ENCODE results near the gene MBNL1. TPM values are rescaled to one million over a fixed set of nuclear protein-coding genes. Genes with fewer than 3 reads are reported as not detected.

Gene MBNL1
- total RNA-seq, 2 donors from 2014 or later, result 1.3 to 4.9 TPM

GRCh38 chr3:152452318-152452717 is 183.6 kb downstream of the MBNL1 start:
- H3K9me3 ChIP-seq (ENCODE audit: control insufficient read depth, low read length), result no peaks in the 10 kb centered on the region
- H3K4me1 Mint-ChIP-seq, result no peaks in the 10 kb centered on the region
- no peak overlapping the region for H3K4me3 Mint-ChIP-seq
- no peaks in the 10 kb centered on the region for H3K36me3 ChIP-seq (ENCODE audit: control insufficient read depth, insufficient read depth, low read length)
- no peaks in the 10 kb centered on the region for H3K27me3 ChIP-seq (ENCODE audit: control insufficient read depth, insufficient read depth, low read length, poor library complexity, severe bottlenecking)
- WGBS, 2 experiments (ENCODE audit: insufficient coverage in 1 of 2, insufficient read length in 1 of 2), result 95 to 100% methylated on average over 1 of the region's 1 CpG
- DNase-seq, result no peak
- H3K4me1 ChIP-seq (ENCODE audit: control insufficient read depth, insufficient read depth, low read length), result no peaks in the 10 kb centered on the region
- no peak overlapping the region for H3K27ac ChIP-seq (ENCODE audit: low read depth, low read length)
- H3K9ac ChIP-seq (ENCODE audit: extremely low read depth, low read length, poor library complexity, severe bottlenecking), result no peak overlapping the region
- no peaks in the 10 kb centered on the region for H3K36me3 Mint-ChIP-seq (ENCODE audit: low read depth)
- H3K27ac Mint-ChIP-seq, result no peak overlapping the region
- no peaks in the 10 kb centered on the region for H3K27me3 Mint-ChIP-seq (ENCODE audit: insufficient read depth)
- no peak overlapping the region for H3K4me3 ChIP-seq (ENCODE audit: low read length)
- H3K9me3 Mint-ChIP-seq, result no peaks in the 10 kb centered on the region
- no peak for TF ChIP-seq CTCF (conservative IDR thresholded peaks at IDR 0.05)

- no peak overlapping the region for H3K4me3 Mint-ChIP-seq
- no peak for DNase-seq
- no peaks in the 10 kb centered on the region for H3K9me3 Mint-ChIP-seq
- no peaks in the 10 kb centered on the region for H3K36me3 ChIP-seq (ENCODE audit: control insufficient read depth, insufficient read depth, low read length)
- H3K27ac Mint-ChIP-seq, result no peak overlapping the region
- H3K4me1 ChIP-seq (ENCODE audit: control insufficient read depth, insufficient read depth, low read length), result no peaks in the 10 kb centered on the region
- no peak overlapping the region for H3K27ac ChIP-seq (ENCODE audit: low read depth, low read length)
- no peak overlapping the region for H3K4me3 ChIP-seq (ENCODE audit: low read length)
- H3K36me3 Mint-ChIP-seq (ENCODE audit: low read depth), result no peaks in the 10 kb centered on the region
- no peaks in the 10 kb centered on the region for H3K9me3 ChIP-seq (ENCODE audit: control insufficient read depth, low read length)
- no peaks in the 10 kb centered on the region for H3K4me1 Mint-ChIP-seq
- no peaks in the 10 kb centered on the region for H3K27me3 Mint-ChIP-seq (ENCODE audit: insufficient read depth)
- no peak for TF ChIP-seq CTCF (conservative IDR thresholded peaks at IDR 0.05)
- no peak overlapping the region for H3K9ac ChIP-seq (ENCODE audit: extremely low read depth, low read length, poor library complexity, severe bottlenecking)
- H3K27me3 ChIP-seq (ENCODE audit: control insufficient read depth, insufficient read depth, low read length, poor library complexity, severe bottlenecking), result no peaks in the 10 kb centered on the region
- WGBS, 2 experiments (ENCODE audit: insufficient coverage in 1 of 2, insufficient read length in 1 of 2), result 75 to 96% methylated on average over 3 to 6 of the region's 6 CpGs
Measured at GRCh38 chr3:152454076-152454875, 185.5 kb downstream of the MBNL1 start.

GRCh38 chr3:152455989-152456388 is 187.3 kb downstream of the MBNL1 start:
- Mint-ChIP-seq H3K27ac (no peak overlapping the region), H3K36me3 (ENCODE audit: low read depth) (no peaks in the 10 kb centered on the region), H3K4me1 (peaks cover 2% of the 10 kb centered on the region), H3K4me3 (no peak overlapping the region), H3K27me3 (ENCODE audit: insufficient read depth) (no peaks in the 10 kb centered on the region), H3K9me3 (no peaks in the 10 kb centered on the region)
- Histone ChIP-seq H3K4me1 (ENCODE audit: control insufficient read depth, insufficient read depth, low read length) (peaks cover 3% of the 10 kb centered on the region), H3K9ac (ENCODE audit: extremely low read depth, low read length, poor library complexity, severe bottlenecking) (no peak overlapping the region), H3K27ac (ENCODE audit: low read depth, low read length) (no peak overlapping the region), H3K27me3 (ENCODE audit: control insufficient read depth, insufficient read depth, low read length, poor library complexity, severe bottlenecking) (no peaks in the 10 kb centered on the region), H3K4me3 (ENCODE audit: low read length) (no peak overlapping the region), H3K9me3 (ENCODE audit: control insufficient read depth, low read length) (no peaks in the 10 kb centered on the region), H3K36me3 (ENCODE audit: control insufficient read depth, insufficient read depth, low read length) (no peaks in the 10 kb centered on the region)
- TF ChIP-seq CTCF (conservative IDR thresholded peaks at IDR 0.05), result no peak
- 96 to 100% methylated on average over 6 to 8 of the region's 8 CpGs for WGBS, 2 experiments (ENCODE audit: insufficient coverage in 1 of 2, insufficient read length in 1 of 2)
- DNase-seq, result no peak
